Endothelial cell of umbilical vein (primary cell): ENCODE results near the gene CDC16. TPM values are rescaled to one million over a fixed set of nuclear protein-coding genes. Genes with fewer than 3 reads are reported as not detected.

ENCODE experiments used
- BruUV-seq: library from RNA; stranded (reverse); fragments of 400-500 nt; replicated peaks from 2 replicates; lab custom pipeline; 2021; lab: Mats Ljungman, UMichigan
- CTCF ChIA-PET: fragments of 300-600, 350-600 bp; sonication (Branson Sonifier 250); formaldehyde crosslinking; loops from one replicate; lab custom pipeline; 2021; ENCODE audit warnings: antibody characterized with exemption, inconsistent platforms; lab: Charles Lee
- POLR2A ChIA-PET: fragments of 300-600, 350-600 bp; sonication (Branson Sonifier 250); formaldehyde crosslinking; loops from one replicate; lab custom pipeline; 2021; ENCODE audit warnings: antibody characterized with exemption, inconsistent platforms; lab: Charles Lee
- DNase-seq: peaks from one replicate; pipeline ENCODE4 v3.0.0-alpha.2; 2011; ENCODE audit warnings: low read depth, low spot score
- FAIRE-seq: peaks from 2 replicates; lab custom pipeline; 2011; peaks lifted over from hg19 to GRCh38; lab: Jason Lieb, UNC
- H2AFZ ChIP-seq: 2 replicates; pipeline ENCODE4 v1.6.0; 2012; ENCODE audit warnings: low read depth, low read length, control low read depth, inconsistent platforms
- H3K27ac ChIP-seq: 2 replicates; pipeline ENCODE4 v1.5.1; 2011; ENCODE audit warnings: low read depth, mild to moderate bottlenecking, control low read depth, low read length, moderate library complexity; ENCODE audit not compliant: insufficient read depth
- H3K27me3 ChIP-seq, 2 experiments: 2 replicates each; pipeline versions ENCODE4 v1.6.0 to v1.6.1; 2011; ENCODE audit warnings: low read length in 2 of 2, mixed read lengths in 1 of 2; ENCODE audit not compliant: control insufficient read depth in 2 of 2, insufficient read depth in 2 of 2
- H3K36me3 ChIP-seq, 2 experiments: 2 replicates in 1 of 2; 3 replicates in 1 of 2; pipeline ENCODE4 v1.5.1; 2011; ENCODE audit warnings: low read length in 2 of 2, mild to moderate bottlenecking in 1 of 2, moderate library complexity in 1 of 2; ENCODE audit not compliant: control insufficient read depth in 2 of 2, insufficient read depth in 2 of 2; ENCODE audit errors: extremely low read depth in 1 of 2
- H3K4me1 ChIP-seq: 3 replicates; pipeline ENCODE4 v1.5.1; 2011; ENCODE audit warnings: mild to moderate bottlenecking, low read length; ENCODE audit not compliant: control insufficient read depth, insufficient read depth; ENCODE audit errors: extremely low read depth
- H3K4me2 ChIP-seq: 2 replicates; pipeline ENCODE4 v1.6.1; 2011; ENCODE audit warnings: low read length, control low read depth, mixed read lengths; ENCODE audit not compliant: insufficient read depth
- H3K4me3 ChIP-seq, 3 experiments: fragments of 200-600 bp in 1 of 3; sonication (generic), shearing (Covaris generic) in 1 of 3; replicated peaks in 1 of 3; 2 replicates each; pipeline ENCODE4 v1.5.1; 2011 to 2016; ENCODE audit warnings: control low read depth in 3 of 3, low read length in 3 of 3, mild to moderate bottlenecking in 2 of 3, inconsistent platforms in 1 of 3, low read depth in 1 of 3, moderate library complexity in 1 of 3; ENCODE audit not compliant: insufficient read depth in 1 of 3
- H3K79me2 ChIP-seq: 2 replicates; pipeline ENCODE4 v1.6.0; 2012; ENCODE audit warnings: low read length, inconsistent platforms; ENCODE audit not compliant: control insufficient read depth, insufficient read depth
- H3K9ac ChIP-seq: replicated peaks from 2 replicates; pipeline ENCODE3; 2011; ENCODE audit warnings: low read length, control low read depth; ENCODE audit not compliant: insufficient read depth; ENCODE audit errors: extremely low read depth
- H3K9me1 ChIP-seq: replicated peaks from 3 replicates; pipeline ENCODE4 v1.6.0; 2011; ENCODE audit warnings: mild to moderate bottlenecking, low read length; ENCODE audit not compliant: control insufficient read depth, insufficient read depth; ENCODE audit errors: extremely low read depth
- H3K9me3 ChIP-seq: replicated peaks from 2 replicates; pipeline ENCODE4 v1.5.1; 2012; ENCODE audit warnings: low read length, inconsistent platforms; ENCODE audit not compliant: control insufficient read depth, insufficient read depth
- H4K20me1 ChIP-seq: replicated peaks from 2 replicates; pipeline ENCODE3; 2011; ENCODE audit warnings: mild to moderate bottlenecking, low read length; ENCODE audit not compliant: control insufficient read depth, insufficient read depth; ENCODE audit errors: extremely low read depth
- CTCF ChIP-seq, 2 donors: IDR thresholded peaks; 1 replicate in 1 of 2; 2 replicates in 1 of 2; pipeline ENCODE4 v1.5.1; 2011; ENCODE audit warnings: low read length in 2 of 2, mild to moderate bottlenecking in 2 of 2, moderate library complexity in 2 of 2, control low read depth in 1 of 2, inconsistent platforms in 1 of 2, low read depth in 1 of 2; ENCODE audit not compliant: insufficient read depth in 1 of 2; ENCODE audit errors: extremely low read depth in 1 of 2
- EZH2 ChIP-seq: IDR thresholded peaks from 2 replicates; pipeline ENCODE4 v1.6.1; 2012; ENCODE audit warnings: borderline replicate concordance, low read depth, mild to moderate bottlenecking, moderate library complexity, low read length, inconsistent platforms; ENCODE audit not compliant: severe bottlenecking
- GATA2 ChIP-seq: IDR thresholded peaks from 2 replicates; pipeline ENCODE4 v1.7.0; 2011; ENCODE audit warnings: low read depth, mild to moderate bottlenecking, moderate library complexity, mixed read lengths, low read length; ENCODE audit not compliant: insufficient read length, insufficient read depth
- JUN ChIP-seq: IDR thresholded peaks from 2 replicates; pipeline ENCODE4 v1.6.1; 2011; ENCODE audit warnings: borderline replicate concordance, low read depth; ENCODE audit not compliant: insufficient read length, insufficient read depth
- MAX ChIP-seq: IDR thresholded peaks from 2 replicates; pipeline ENCODE4 v1.6.1; 2011; ENCODE audit not compliant: insufficient read depth, insufficient read length
- MYC ChIP-seq: IDR thresholded peaks from one replicate; pipeline ENCODE4 v1.6.1; 2011; ENCODE audit warnings: mild to moderate bottlenecking, low read depth, low read length
- POLR2A ChIP-seq: IDR thresholded peaks from 2 replicates; pipeline ENCODE4 v1.6.1; 2012; ENCODE audit warnings: low read depth, mild to moderate bottlenecking, control low read depth, low read length
- POLR2AphosphoS5 ChIP-seq: IDR thresholded peaks from 2 replicates; pipeline ENCODE4 v1.6.1; 2012; ENCODE audit warnings: low read depth, mild to moderate bottlenecking, control low read depth, low read length, moderate library complexity; ENCODE audit not compliant: insufficient read depth
- dilution Hi-C: fragments of 300-500 bp; cut with MboI; formaldehyde crosslinking; loops from one replicate; pipeline ENCODE4 v1.15.0; 2019; ENCODE audit warnings: low sequenced_read_pairs; ENCODE audit not compliant: extremely low pct_ligation_motif_present
- intact Hi-C: fragments of 100-400 bp; cut with micrococcal nuclease; formaldehyde crosslinking; loops from one replicate; pipeline ENCODE4 v1.10.0; 2022
- polyA plus RNA-seq, 4 experiments: library from polyadenylated mRNA; depleted of rRNA in 3 of 4; stranded (reverse) in 3 of 4; unstranded in 1 of 4; fragments of >200 nt; gene quantifications; 2 replicates each; pipeline versions ENCODE4 v1.2.1 to v1.2.3, GENCODE V29; 2011 to 2012; ENCODE audit warnings: missing spikeins in 1 of 4
- total RNA-seq: library from RNA; stranded (reverse); gene quantifications from 2 replicates; pipeline ENCODE4 v1.2.3, GENCODE V29; 2021

The CDC16 gene
- total and polyA plus RNA-seq, 2 donors (not counting 3 experiments of a cell fraction or from before 2014, with no cell fraction given) = 41.6 to 83.3 TPM

GRCh38 chr13:114296902-114297301 is 62.2 kb downstream of the CDC16 start:
- no peaks in the 10 kb centered on the region for H3K9me1 ChIP-seq
- peaks cover 12 to 22% of the 10 kb centered on the region in 2 experiments for H3K36me3 ChIP-seq
- no peak overlapping the region for H3K4me2 ChIP-seq
- intact Hi-C loops = no loop called here
- no peak for DNase-seq
- no peaks in the 10 kb centered on the region for H3K4me1 ChIP-seq
- H2AFZ ChIP-seq = no peak overlapping the region
- ChIA-PET POLR2A (no interaction called here), CTCF (no interaction called here)
- dilution Hi-C loops = no loop called here
- no peak for TF ChIP-seq EZH2
- no peak for TF ChIP-seq MYC
- no peak for TF ChIP-seq POLR2AphosphoS5
- TF ChIP-seq CTCF (IDR thresholded peaks at IDR 0.05; ENCODE audit: extremely low read depth in 1 of 2, insufficient read depth in 1 of 2, low read depth in 1 of 2, low read length in 2 of 2) = no peak
- TF ChIP-seq MAX = no peak
- no peak for TF ChIP-seq POLR2A
- TF ChIP-seq JUN = no peak
- no peak for TF ChIP-seq GATA2
- BruUV-seq = no TSS peak
- H3K9me3 ChIP-seq = no peaks in the 10 kb centered on the region
- FAIRE-seq = no peak
- no peaks in the 10 kb centered on the region for H4K20me1 ChIP-seq
- no peak overlapping the region for H3K27ac ChIP-seq
- H3K9ac ChIP-seq = no peak overlapping the region
- peaks cover 1% of the 10 kb centered on the region for H3K79me2 ChIP-seq
- no peak overlapping the region for H3K4me3 ChIP-seq
- H3K27me3 ChIP-seq = no peaks in the 10 kb centered on the region
